Tibial nerve (tissue), 4 donors: ENCODE results near the gene KLHL22. TPM values are rescaled to one million over a fixed set of nuclear protein-coding genes. Genes with fewer than 3 reads are reported as not detected.
A peak's percentile ranks its signal among the peaks of the same experiment; 100 is the strongest.

Experiments used
- DNase-seq, 2 donors: peaks; one replicate each; pipeline ENCODE4 v3.0.0-alpha.2; 2019; ENCODE audit warnings: low spot score in 2 of 2
- H3K27ac ChIP-seq, 4 donors: fragments of 200-600 bp; sonication (generic) in 3 of 4; one replicate each; pipeline ENCODE4 v1.5.1; 2017 to 2019; ENCODE audit warnings: mild to moderate bottlenecking in 1 of 4
- H3K27me3 ChIP-seq, 2 donors: fragments of 200-600 bp; sonication (generic) in 1 of 2; one replicate each; pipeline versions ENCODE4 v1.5.1 to v1.6.0; 2017 to 2019
- H3K36me3 ChIP-seq, 3 donors: fragments of 200-600 bp; sonication (generic); one replicate each; pipeline ENCODE4 v1.5.1; 2018 to 2019
- H3K4me1 ChIP-seq, 4 donors: fragments of 200-600 bp; sonication (generic) in 3 of 4; one replicate each; pipeline ENCODE4 v1.5.1; 2017 to 2019
- H3K4me3 ChIP-seq, 4 donors: fragments of 200-600 bp; sonication (generic) in 3 of 4; one replicate each; pipeline ENCODE4 v1.5.1; 2017 to 2019; ENCODE audit warnings: mild to moderate bottlenecking in 1 of 4, moderate library complexity in 1 of 4
- H3K9me3 ChIP-seq, 4 donors: fragments of 200-600 bp; sonication (generic) in 3 of 4; one replicate each; pipeline ENCODE4 v1.5.1; 2017 to 2019
- EP300 ChIP-seq, 2 donors: sonication (generic); formaldehyde crosslinking; IDR thresholded peaks; one replicate each; pipeline ENCODE4 v1.6.1; 2017; ENCODE audit warnings: antibody characterized with exemption in 2 of 2, mild to moderate bottlenecking in 1 of 2
- POLR2A ChIP-seq, 2 donors: fragments of 450-650 bp; IDR thresholded peaks; one replicate each; pipeline ENCODE4 v1.6.1; 2017; ENCODE audit warnings: antibody characterized with exemption in 2 of 2, mild to moderate bottlenecking in 2 of 2, moderate library complexity in 2 of 2
- WGBS, 2 donors: methylation state at CpG; one replicate each; pipeline ENCODE4 v1.1.5; 2018; 5-methylcytosine and 5-hydroxymethylcytosine counted together
- total RNA-seq, 4 donors: library from RNA; depleted of rRNA; stranded (reverse); fragments of >200 nt; gene quantifications; one replicate each; pipeline ENCODE4 v1.1.0, GENCODE V29; 2016
- TF ChIP-seq, protein P1 (sequence below), 5 experiments: fragments of 200-600 bp in 3 of 5; fragments of 450-650 bp in 2 of 5; sonication (generic) in 3 of 5; IDR thresholded peaks; one replicate each; pipeline ENCODE4 v1.5.1; 2016 to 2019; ENCODE audit warnings: antibody characterized with exemption in 5 of 5, mild to moderate bottlenecking in 3 of 5, moderate library complexity in 2 of 5

KLHL22 gene
- total RNA-seq, 4 donors from 2014 or later, result 31.6 to 50.4 (median 41.4) TPM

DNA sequence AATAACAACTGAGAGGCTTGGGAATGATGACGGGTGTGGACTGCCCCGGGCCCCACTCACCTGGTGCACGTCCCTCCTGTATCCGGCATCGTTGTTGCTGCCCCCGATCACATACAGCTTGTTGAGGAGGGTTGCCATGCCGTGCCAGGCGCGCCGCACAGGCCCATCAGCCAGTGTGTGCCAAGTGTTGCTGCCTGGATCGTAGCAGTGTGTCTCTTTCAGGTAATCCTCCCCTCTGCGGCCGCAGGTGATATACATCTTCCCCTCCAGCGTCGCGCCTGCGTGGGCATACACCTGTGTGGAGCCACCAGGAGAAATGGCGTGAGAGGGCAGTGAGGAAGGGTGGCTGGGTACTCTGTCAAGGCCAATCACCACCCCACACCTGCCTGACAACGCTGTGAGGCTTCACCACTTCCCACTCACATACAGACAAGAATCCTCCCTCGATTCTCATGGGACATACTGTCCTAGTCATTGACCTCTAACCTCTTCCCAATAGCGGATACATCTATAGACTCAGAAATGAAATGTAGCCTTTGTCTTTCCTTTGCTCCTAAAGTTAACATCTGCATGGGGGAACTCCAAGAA is 49.1 kb downstream of the KLHL22 start:
- DNase-seq, result no peak
- no peak for TF ChIP-seq EP300 (IDR thresholded peaks at IDR 0.05)
- TF ChIP-seq, protein P1, sequence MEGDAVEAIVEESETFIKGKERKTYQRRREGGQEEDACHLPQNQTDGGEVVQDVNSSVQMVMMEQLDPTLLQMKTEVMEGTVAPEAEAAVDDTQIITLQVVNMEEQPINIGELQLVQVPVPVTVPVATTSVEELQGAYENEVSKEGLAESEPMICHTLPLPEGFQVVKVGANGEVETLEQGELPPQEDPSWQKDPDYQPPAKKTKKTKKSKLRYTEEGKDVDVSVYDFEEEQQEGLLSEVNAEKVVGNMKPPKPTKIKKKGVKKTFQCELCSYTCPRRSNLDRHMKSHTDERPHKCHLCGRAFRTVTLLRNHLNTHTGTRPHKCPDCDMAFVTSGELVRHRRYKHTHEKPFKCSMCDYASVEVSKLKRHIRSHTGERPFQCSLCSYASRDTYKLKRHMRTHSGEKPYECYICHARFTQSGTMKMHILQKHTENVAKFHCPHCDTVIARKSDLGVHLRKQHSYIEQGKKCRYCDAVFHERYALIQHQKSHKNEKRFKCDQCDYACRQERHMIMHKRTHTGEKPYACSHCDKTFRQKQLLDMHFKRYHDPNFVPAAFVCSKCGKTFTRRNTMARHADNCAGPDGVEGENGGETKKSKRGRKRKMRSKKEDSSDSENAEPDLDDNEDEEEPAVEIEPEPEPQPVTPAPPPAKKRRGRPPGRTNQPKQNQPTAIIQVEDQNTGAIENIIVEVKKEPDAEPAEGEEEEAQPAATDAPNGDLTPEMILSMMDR (IDR thresholded peaks at IDR 0.05), result no peak
- no peak for TF ChIP-seq POLR2A (IDR thresholded peaks at IDR 0.05)
- Histone ChIP-seq H3K4me1 (peaks cover 0 to 17% (median 5%) of the 10 kb centered on the region in 4 donors), H3K27me3 (no peaks in the 10 kb centered on the region), H3K9me3 (no peaks in the 10 kb centered on the region), H3K36me3 (peaks cover 0 to 64% (median 0%) of the 10 kb centered on the region in 3 donors), H3K27ac (no peak overlapping the region), H3K4me3 (no peak overlapping the region)
- WGBS, 2 donors, result 86 to 93% methylated on average over 21 of the region's 21 CpGs

DNA sequence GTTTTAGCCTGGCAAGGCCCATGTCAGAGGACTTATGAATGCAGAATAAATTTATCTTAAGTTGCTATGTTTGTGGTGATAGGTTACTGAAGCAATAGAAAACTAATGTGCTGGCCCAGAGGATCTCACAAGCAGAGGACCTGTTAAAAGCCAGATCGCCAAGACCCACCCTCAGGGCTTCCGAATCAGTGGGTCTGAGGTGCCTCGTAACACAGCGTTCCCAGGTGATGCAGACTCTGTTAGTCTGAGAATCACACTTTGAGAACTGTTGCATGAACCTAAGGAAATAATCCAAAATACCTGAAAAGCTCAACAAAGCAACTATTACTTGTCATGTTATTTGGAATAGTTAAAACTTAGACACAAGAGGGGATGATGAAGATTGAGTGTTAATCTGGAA is 51.3 kb downstream of the KLHL22 start:
- 94 to 98% methylated on average over 4 of the region's 4 CpGs for WGBS, 2 donors
- DNase-seq, result no peak
- Histone ChIP-seq H3K27me3 (no peaks in the 10 kb centered on the region), H3K9me3 (no peaks in the 10 kb centered on the region), H3K4me3 (no peak overlapping the region), H3K36me3 (peaks cover 0 to 52% (median 0%) of the 10 kb centered on the region in 3 donors), H3K27ac (no peak overlapping the region), H3K4me1 (peaks cover 0 to 33% (median 5%) of the 10 kb centered on the region in 4 donors)
- TF ChIP-seq POLR2A (IDR thresholded peaks at IDR 0.05), result no peak
- TF ChIP-seq, protein P1 (IDR thresholded peaks at IDR 0.05), result no peak
- TF ChIP-seq EP300 (IDR thresholded peaks at IDR 0.05), result no peak

DNA sequence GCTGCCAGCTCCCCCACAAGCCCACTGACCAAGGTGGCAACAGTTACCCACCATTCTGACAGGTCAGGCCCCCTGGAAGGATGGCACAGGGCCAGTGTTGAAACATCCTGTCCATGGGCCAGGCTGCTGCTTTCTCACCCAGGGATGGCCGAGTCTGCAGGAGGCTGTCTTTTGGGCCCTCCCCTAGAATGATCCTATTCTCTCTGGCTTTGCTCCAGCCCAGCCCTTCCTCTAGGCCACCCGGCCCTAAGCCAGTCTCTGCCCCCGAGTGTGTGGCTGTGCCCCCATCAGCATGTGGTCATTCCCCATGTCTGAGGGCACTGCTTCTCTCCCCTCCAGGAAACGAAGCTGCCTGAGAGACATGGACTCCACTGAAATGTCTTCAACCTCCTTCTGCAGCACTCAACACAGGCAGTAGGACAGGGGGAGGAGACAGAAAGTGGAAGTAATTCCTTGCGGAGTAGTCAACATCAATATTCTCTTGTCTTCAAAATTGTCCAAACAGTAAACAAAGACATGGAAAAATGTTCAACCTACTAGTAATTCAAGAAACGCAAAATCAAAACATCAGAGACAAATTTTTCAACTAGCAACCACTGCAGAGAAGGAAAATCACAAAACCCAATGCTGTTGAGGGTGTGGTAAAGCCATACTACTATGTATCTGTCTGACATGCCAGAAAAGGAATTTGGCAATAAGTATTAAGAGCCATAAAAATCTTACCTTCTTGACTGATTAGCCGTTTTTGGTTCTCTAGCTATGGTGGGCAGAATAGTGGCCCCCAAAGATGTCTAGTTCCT is 52.9 kb downstream of the KLHL22 start:
- WGBS, 2 donors, result 52 to 56% methylated on average over 7 of the region's 7 CpGs
- Histone ChIP-seq H3K27ac (peak overlapping the region in 3 of 4 donors; percentile 19 to 65 (median 30)), H3K27me3 (no peaks in the 10 kb centered on the region), H3K4me1 (peaks cover 0 to 49% (median 8%) of the 10 kb centered on the region in 4 donors), H3K36me3 (peaks cover 0 to 52% (median 0%) of the 10 kb centered on the region in 3 donors), H3K9me3 (no peaks in the 10 kb centered on the region), H3K4me3 (no peak overlapping the region)
- TF ChIP-seq POLR2A (IDR thresholded peaks at IDR 0.05), result no peak
- TF ChIP-seq EP300 (IDR thresholded peaks at IDR 0.05), result no peak
- TF ChIP-seq, protein P1 (IDR thresholded peaks at IDR 0.05), result no peak
- no peak for DNase-seq

DNA sequence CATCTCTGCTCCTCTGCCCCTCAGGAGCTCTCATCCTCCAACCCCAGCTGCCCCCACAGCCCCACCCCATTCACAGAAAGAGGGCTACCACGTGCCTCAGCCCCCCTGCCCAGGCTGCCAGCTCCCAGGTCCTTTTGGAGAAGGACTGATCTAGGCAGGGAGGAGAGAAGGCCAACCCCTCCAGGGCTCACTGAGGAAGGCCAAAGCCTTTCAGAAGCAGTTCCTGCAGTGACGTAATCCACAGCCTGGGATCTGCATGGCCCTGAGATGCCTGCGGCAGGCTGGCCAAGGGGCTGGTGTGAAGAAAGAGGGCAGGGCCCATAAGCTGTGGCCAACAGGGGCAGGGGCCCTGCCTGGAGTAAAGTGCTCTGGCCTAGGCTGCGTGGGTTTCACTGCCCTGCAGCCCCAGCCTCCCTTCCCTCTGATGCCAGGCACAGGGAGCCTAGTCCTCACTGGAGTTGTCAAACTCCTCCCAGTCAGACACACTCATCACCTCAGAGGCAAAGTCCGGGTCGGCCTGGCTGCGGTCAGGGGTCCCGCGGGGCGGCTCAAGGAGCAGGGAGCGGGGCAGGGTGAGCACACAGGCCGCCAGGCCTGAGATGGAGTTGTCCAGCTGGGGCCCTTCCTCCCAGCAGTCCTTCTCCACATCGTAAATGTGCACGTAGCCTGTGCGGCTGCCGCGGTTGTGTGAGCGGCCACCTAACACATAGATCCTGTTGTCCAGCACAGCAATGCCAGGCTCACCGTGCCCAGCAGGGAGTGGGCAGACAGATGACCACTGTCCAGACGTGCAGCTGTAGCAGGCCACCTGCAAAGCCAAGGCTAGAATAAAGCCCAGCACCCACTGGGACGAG is 53.7 kb downstream of the KLHL22 start:
- TF ChIP-seq EP300 (IDR thresholded peaks at IDR 0.05), result no peak
- TF ChIP-seq POLR2A (IDR thresholded peaks at IDR 0.05), result no peak
- TF ChIP-seq, protein P1 (IDR thresholded peaks at IDR 0.05), result no peak
- no peak overlapping the region for H3K4me3 ChIP-seq
- WGBS, 2 donors, result 59 to 65% methylated on average over 13 to 20 of the region's 21 CpGs
- no peaks in the 10 kb centered on the region for H3K27me3 ChIP-seq
- H3K27ac ChIP-seq, result peak overlapping the region in 3 of 4 donors; percentile 30 to 65 (median 45)
- no peak for DNase-seq
- peaks cover 0 to 50% (median 11%) of the 10 kb centered on the region in 4 donors for H3K4me1 ChIP-seq
- H3K9me3 ChIP-seq, result no peaks in the 10 kb centered on the region
- peaks cover 0 to 52% (median 0%) of the 10 kb centered on the region in 3 donors for H3K36me3 ChIP-seq
